HepG2 (cell line): ENCODE measurements around the gene ATXN7L3B. TPM values are rescaled to one million over a fixed set of nuclear protein-coding genes. Genes with fewer than 3 reads are reported as not detected.

ENCODE experiments used
- ATAC-seq: fragments of 200-7000 bp; cut with Tn5 transposase; 3 replicates; pipeline ENCODE4 v1.9.1; 2020; ENCODE audit warnings: mild to moderate bottlenecking, moderate library complexity
- BruUV-seq: library from RNA; stranded (reverse); fragments of 400-500 nt; replicated peaks from 2 replicates; lab custom pipeline; 2021; lab: Mats Ljungman, UMichigan
- CTCF ChIA-PET: fragments of 300-600 bp; formaldehyde crosslinking; extraction: SDS; loops from one replicate; lab custom pipeline; 2021; ENCODE audit warnings: low total read pairs, inconsistent platforms, low intra/inter-chr PET ratio; lab: Yijun Ruan, JAX
- POLR2A ChIA-PET: fragments of 350-600 bp; sonication (Branson Sonifier 250); formaldehyde crosslinking; loops from one replicate; lab custom pipeline; 2020; ENCODE audit warnings: antibody characterized with exemption, inconsistent platforms; lab: Yijun Ruan, JAX
- DNase-seq: peaks from one replicate; pipeline ENCODE4 v3.0.0-alpha.2; 2015; ENCODE audit warnings: low spot score
- FAIRE-seq: peaks from 3 replicates; lab custom pipeline; 2011; peaks lifted over from hg19 to GRCh38; lab: Jason Lieb, UNC
- H2AFZ ChIP-seq: one replicate; pipeline ENCODE4 v1.6.1; 2011; ENCODE audit warnings: low read length, inconsistent platforms
- H3K27ac ChIP-seq: fragments of 300-600 bp; 3 replicates; pipeline ENCODE4 v1.8.0; 2011; ENCODE audit warnings: mixed run types, mild to moderate bottlenecking, mixed read lengths, low read length, inconsistent platforms; ENCODE audit not compliant: insufficient read depth; ENCODE audit errors: extremely low read length
- H3K27me3 ChIP-seq, 2 experiments: fragments of 200-600 bp in 1 of 2; 2 replicates in 1 of 2; 3 replicates in 1 of 2; pipeline versions ENCODE4 v1.6.0 to v1.8.0; 2011; ENCODE audit warnings: low read length in 2 of 2, mild to moderate bottlenecking in 2 of 2, moderate library complexity in 2 of 2, inconsistent platforms in 1 of 2; ENCODE audit not compliant: insufficient read depth in 2 of 2, control insufficient read depth in 1 of 2
- H3K36me3 ChIP-seq, 2 experiments: fragments of 200-600 bp in 1 of 2; replicated peaks in 1 of 2; 2 replicates in 1 of 2; 3 replicates in 1 of 2; pipeline versions ENCODE4 v1.5.1 to v1.8.0; 2011; ENCODE audit warnings: low read length in 2 of 2, inconsistent platforms in 1 of 2; ENCODE audit not compliant: insufficient read depth in 2 of 2, control insufficient read depth in 1 of 2
- H3K4me1 ChIP-seq: 2 replicates; pipeline ENCODE4 v1.5.1; 2012; ENCODE audit warnings: low read length, inconsistent platforms; ENCODE audit not compliant: insufficient read depth
- H3K4me2 ChIP-seq: 2 replicates; pipeline ENCODE4 v1.6.0; 2011; ENCODE audit warnings: low read depth, low read length, inconsistent platforms
- H3K4me3 ChIP-seq, 3 experiments: fragments of 200-600 bp in 1 of 3; sonication (generic), shearing (Covaris generic) in 1 of 3; replicated peaks in 1 of 3; 2 replicates each; pipeline ENCODE4 v1.5.1; 2011 to 2016; ENCODE audit warnings: low read length in 3 of 3, inconsistent platforms in 2 of 3, low read depth in 2 of 3, mild to moderate bottlenecking in 2 of 3, control low read depth in 1 of 3, mixed read lengths in 1 of 3; ENCODE audit not compliant: insufficient read depth in 1 of 3
- H3K79me2 ChIP-seq: one replicate; pipeline ENCODE4 v1.6.1; 2011; ENCODE audit warnings: low read length, inconsistent platforms; ENCODE audit not compliant: insufficient read depth
- H3K9ac ChIP-seq: 2 replicates; pipeline ENCODE4 v1.6.0; 2011; ENCODE audit warnings: mild to moderate bottlenecking, low read depth, low read length, inconsistent platforms; ENCODE audit not compliant: insufficient read depth
- H3K9me3 ChIP-seq: 2 replicates; pipeline ENCODE4 v1.5.1; 2012; ENCODE audit warnings: mild to moderate bottlenecking, low read length
- H4K20me1 ChIP-seq: 2 replicates; pipeline ENCODE4 v1.6.0; 2011; ENCODE audit warnings: inconsistent platforms, mild to moderate bottlenecking, low read length, moderate library complexity; ENCODE audit not compliant: insufficient read depth
- BCL6 ChIP-seq: IDR thresholded peaks from 2 replicates; pipeline ENCODE4 v1.6.1; 2016; ENCODE audit warnings: missing genetic modification reagents, missing compliant biosample characterization
- CHD2 ChIP-seq: IDR thresholded peaks from 2 replicates; pipeline ENCODE4 v1.6.1; 2011; ENCODE audit warnings: low read depth, low read length, improper control_type of control experiment
- CHD4 ChIP-seq: fragments of 200-600 bp; sonication (generic); IDR thresholded peaks from 2 replicates; pipeline ENCODE4 v1.7.0; 2017; ENCODE audit warnings: mild to moderate bottlenecking, low read length, borderline replicate concordance
- KDM5A ChIP-seq: fragments of 200-600 bp; sonication (generic); IDR thresholded peaks from 2 replicates; pipeline ENCODE4 v1.7.0; 2018; ENCODE audit warnings: antibody characterized with exemption, mild to moderate bottlenecking, low read length, borderline replicate concordance
- STAG1 ChIP-seq: sonication (generic); formaldehyde crosslinking; IDR thresholded peaks from 2 replicates; pipeline ENCODE4 v1.4.0; 2020; ENCODE audit warnings: missing genetic modification reagents
- ZNF17 ChIP-seq: sonication (generic); formaldehyde crosslinking; IDR thresholded peaks from 2 replicates; pipeline ENCODE4 v1.5.0; 2020; ENCODE audit warnings: mild to moderate bottlenecking, missing genetic modification reagents
- WGBS: methylation state at CpG from one replicate; pipeline ENCODE4 v1.1.6; 2017; ENCODE audit warnings: low lambda C conversion rate; 5-methylcytosine and 5-hydroxymethylcytosine counted together
- in situ Hi-C: cut with HindIII; loops from 2 replicates; pipeline ENCODE4 v1.10.0; 2017; ENCODE audit warnings: low pct_unique_long_range_greater_than_20kb; ENCODE audit not compliant: extremely low pct_ligation_motif_present
- intact Hi-C: fragments of 100-400 bp; cut with micrococcal nuclease; formaldehyde crosslinking; loops from one replicate; pipeline ENCODE4 v1.10.0; 2022; ENCODE audit not compliant: unreplicated experiment
- polyA plus RNA-seq, 8 experiments: library from polyadenylated mRNA; depleted of rRNA in 3 of 8; stranded (reverse) in 7 of 8; unstranded in 1 of 8; fragments of >200 nt; fragmentation: Illumina TruSeq in 4 of 8; extraction: Trizol in 4 of 8; gene quantifications; 2 replicates each; pipeline versions ENCODE4 v1.2.1 to v1.2.3, GENCODE V29; 2011 to 2016; ENCODE audit warnings: low read depth in 4 of 8, missing spikeins in 1 of 8, mixed read lengths in 1 of 8; ENCODE audit not compliant: insufficient read depth in 1 of 8
- total RNA-seq, 5 experiments: library from RNA; depleted of rRNA; stranded (reverse); fragments of >200 nt; fragmentation: Illumina TruSeq; extraction: Trizol; gene quantifications; 2 replicates each; pipeline ENCODE4 v1.2.3, GENCODE V29; 2016; ENCODE audit warnings: low read depth in 1 of 5
- TF ChIP-seq, protein P1 (sequence below): sonication (generic); formaldehyde crosslinking; IDR thresholded peaks from 2 replicates; pipeline ENCODE4 v1.8.0; 2022; ENCODE audit warnings: low read depth, missing genetic modification reagents
- TF ChIP-seq, protein P2 (sequence below): sonication (generic); formaldehyde crosslinking; IDR thresholded peaks from 2 replicates; pipeline ENCODE4 v1.5.0; 2020; ENCODE audit warnings: mild to moderate bottlenecking, missing genetic modification reagents, moderate library complexity
- TF ChIP-seq, protein P3 (sequence below): IDR thresholded peaks from 2 replicates; pipeline ENCODE4 v1.6.1; 2012; ENCODE audit warnings: low read depth, low read length, improper control_type of control experiment

Gene ATXN7L3B
- total and polyA plus RNA-seq, 2 of the 13 experiments (the other 11 are each of a cell fraction or from before 2014, with no cell fraction given): 20.1 to 23.8 TPM

DNA sequence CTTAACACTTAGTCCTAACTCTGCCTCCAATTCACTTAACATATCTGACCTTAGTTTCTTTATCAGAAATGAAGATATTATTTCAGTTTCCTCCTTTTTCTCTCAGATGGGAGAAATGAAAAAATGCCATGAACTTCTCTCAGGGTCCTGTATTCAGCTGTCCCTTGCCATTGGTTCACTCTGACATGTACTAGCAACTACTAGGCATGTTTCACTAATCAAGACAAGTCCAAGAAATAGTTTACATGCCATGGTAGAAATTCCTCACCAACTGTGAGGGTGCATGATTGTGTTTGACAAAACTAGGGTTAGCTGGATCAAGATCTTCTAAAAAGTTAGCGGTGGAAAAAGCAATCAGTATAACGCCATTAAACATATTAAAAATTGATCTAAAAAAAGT, 7.0 kb upstream of the ATXN7L3B start (continued):
- TF ChIP-seq, protein P1, sequence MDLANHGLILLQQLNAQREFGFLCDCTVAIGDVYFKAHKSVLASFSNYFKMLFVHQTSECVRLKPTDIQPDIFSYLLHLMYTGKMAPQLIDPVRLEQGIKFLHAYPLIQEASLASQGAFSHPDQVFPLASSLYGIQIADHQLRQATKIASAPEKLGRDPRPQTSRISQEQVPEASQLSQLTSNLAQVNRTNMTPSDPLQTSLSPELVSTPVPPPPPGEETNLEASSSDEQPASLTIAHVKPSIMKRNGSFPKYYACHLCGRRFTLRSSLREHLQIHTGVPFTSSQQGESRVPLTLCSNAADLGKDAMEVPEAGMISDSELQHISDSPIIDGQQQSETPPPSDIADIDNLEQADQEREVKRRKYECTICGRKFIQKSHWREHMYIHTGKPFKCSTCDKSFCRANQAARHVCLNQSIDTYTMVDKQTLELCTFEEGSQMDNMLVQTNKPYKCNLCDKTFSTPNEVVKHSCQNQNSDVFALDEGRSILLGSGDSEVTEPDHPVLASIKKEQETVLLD: no peak

DNA sequence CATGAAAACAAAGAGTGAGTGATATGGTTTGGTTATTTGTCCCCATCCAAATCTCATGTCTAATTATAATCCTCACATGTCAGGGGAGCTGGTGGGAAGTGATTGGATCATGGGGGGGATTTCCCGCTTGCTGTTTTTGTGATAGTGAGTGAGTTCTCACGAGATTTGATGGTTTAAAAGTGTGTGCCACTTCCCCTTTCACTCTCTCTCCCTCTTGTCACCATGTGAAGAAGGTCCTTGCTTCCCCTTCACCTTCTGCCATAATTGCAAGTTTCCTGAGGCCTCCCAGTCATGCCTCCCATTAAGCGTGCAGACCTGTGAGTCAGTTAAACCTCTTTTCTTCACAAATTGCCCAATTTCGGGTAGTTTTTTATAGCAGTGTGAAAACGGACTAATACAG, 2.1 kb upstream of the ATXN7L3B start:
- 56% methylated on average over 5 of the region's 5 CpGs for WGBS
- Histone ChIP-seq H3K4me1 (peaks cover 20% of the 10 kb centered on the region), H3K79me2 (peaks cover 26% of the 10 kb centered on the region), H4K20me1 (peaks cover 13% of the 10 kb centered on the region), H3K4me2 (peak overlapping the region; percentile 27; the same call in 1 of the 2 replicates), H3K4me3 (no peak overlapping the region), H3K27me3 (no peaks in the 10 kb centered on the region), H2AFZ (peak overlapping the region; percentile 54), H3K27ac (no peak overlapping the region), H3K9ac (no peak overlapping the region), H3K9me3 (no peaks in the 10 kb centered on the region), H3K36me3 (no peaks in the 10 kb centered on the region)
- FAIRE-seq: no peak
- POLR2A ChIA-PET: no interaction called here
- ATAC-seq: no peak
- intact Hi-C loops (loop anchor here (5.0 kb wide), 1 partner anchor 1573 kb away; no protein-coding TSS in a partner anchor), in situ Hi-C loops (no loop called here)
- peak; percentile 51; the same call in 1 of the 2 replicates for TF ChIP-seq CHD2
- TF ChIP-seq ZNF17 (CRISPR knock-in tag): no peak
- DNase-seq: no peak
- CTCF ChIA-PET: no interaction called here
- BruUV-seq: no TSS peak

DNA sequence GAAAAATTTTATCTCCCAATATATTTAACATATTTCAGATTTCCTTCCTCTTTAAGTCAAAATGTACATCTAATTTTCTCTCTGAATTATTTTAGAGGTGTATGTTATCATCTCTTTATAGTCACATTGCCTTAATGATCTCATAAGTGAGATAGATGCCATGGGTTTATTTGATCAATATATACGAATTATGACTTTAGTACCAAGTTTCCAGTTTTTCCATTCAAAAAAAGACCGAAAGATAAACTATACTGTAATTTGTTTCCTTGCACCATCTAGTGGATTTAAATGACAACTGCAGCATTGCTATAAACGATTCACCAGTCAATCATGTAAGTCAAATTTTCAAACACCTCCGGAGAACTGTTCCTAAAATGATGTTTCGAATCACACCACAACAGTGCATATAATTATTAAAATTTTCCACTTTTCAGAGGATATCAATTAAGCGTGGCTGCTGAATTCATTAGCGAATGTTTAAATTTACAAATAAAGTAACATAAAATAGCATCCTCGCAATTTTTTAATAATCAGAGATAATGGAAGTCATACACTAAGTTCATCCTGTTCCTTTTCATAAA, 419 bp upstream of the ATXN7L3B start:
- H4K20me1 ChIP-seq: peaks cover 23% of the 10 kb centered on the region
- TSS peak; percentile 93 for BruUV-seq
- peak overlapping the region; percentile 98 for H3K9ac ChIP-seq
- ChIA-PET POLR2A (interaction anchor here (0.9 kb wide), 1 partner anchor 28 kb away, joined by 4 read pairs; no protein-coding TSS in a partner anchor), CTCF (interaction anchor here (1.6 kb wide), 1 partner anchor 122 kb away, joined by 4 read pairs; no protein-coding TSS in a partner anchor)
- peak overlapping the region; percentile 89 for H3K4me2 ChIP-seq
- H3K36me3 ChIP-seq: no peaks in the 10 kb centered on the region; a peak in 1 of 5 replicates
- no peaks in the 10 kb centered on the region for H3K9me3 ChIP-seq
- no peak for FAIRE-seq
- WGBS: under 1% methylated on average over 8 of the region's 8 CpGs
- H3K4me3 ChIP-seq: peak overlapping the region; percentile 80 to 86 (median 85)
- in situ Hi-C loops (no loop called here), intact Hi-C loops (loop anchor here (2.0 to 5.0 kb wide), 2 partner anchors 122 to 1575 kb away; no protein-coding TSS in a partner anchor)
- peaks cover 32% of the 10 kb centered on the region for H3K4me1 ChIP-seq
- DNase-seq: peak; percentile 56
- no peaks in the 10 kb centered on the region for H3K27me3 ChIP-seq
- ATAC-seq: peak; percentile 17
- H3K79me2 ChIP-seq: peaks cover 39% of the 10 kb centered on the region
- peak overlapping the region; percentile 87 for H2AFZ ChIP-seq
- peak overlapping the region; percentile 96 for H3K27ac ChIP-seq
- TF ChIP-seq ZNF17 (CRISPR knock-in tag) (0 out of 2 replicates have a peak, but pooled peaks have one; percentile 20), CHD4 (peak; percentile 66; the same call in 1 of the 2 replicates), KDM5A (peak; percentile 90), STAG1 (peak; percentile 43), BCL6 (no peak)
- TF ChIP-seq, protein P2, sequence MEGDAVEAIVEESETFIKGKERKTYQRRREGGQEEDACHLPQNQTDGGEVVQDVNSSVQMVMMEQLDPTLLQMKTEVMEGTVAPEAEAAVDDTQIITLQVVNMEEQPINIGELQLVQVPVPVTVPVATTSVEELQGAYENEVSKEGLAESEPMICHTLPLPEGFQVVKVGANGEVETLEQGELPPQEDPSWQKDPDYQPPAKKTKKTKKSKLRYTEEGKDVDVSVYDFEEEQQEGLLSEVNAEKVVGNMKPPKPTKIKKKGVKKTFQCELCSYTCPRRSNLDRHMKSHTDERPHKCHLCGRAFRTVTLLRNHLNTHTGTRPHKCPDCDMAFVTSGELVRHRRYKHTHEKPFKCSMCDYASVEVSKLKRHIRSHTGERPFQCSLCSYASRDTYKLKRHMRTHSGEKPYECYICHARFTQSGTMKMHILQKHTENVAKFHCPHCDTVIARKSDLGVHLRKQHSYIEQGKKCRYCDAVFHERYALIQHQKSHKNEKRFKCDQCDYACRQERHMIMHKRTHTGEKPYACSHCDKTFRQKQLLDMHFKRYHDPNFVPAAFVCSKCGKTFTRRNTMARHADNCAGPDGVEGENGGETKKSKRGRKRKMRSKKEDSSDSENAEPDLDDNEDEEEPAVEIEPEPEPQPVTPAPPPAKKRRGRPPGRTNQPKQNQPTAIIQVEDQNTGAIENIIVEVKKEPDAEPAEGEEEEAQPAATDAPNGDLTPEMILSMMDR (CRISPR knock-in tag): peak; percentile 55
- TF ChIP-seq, protein P3, sequence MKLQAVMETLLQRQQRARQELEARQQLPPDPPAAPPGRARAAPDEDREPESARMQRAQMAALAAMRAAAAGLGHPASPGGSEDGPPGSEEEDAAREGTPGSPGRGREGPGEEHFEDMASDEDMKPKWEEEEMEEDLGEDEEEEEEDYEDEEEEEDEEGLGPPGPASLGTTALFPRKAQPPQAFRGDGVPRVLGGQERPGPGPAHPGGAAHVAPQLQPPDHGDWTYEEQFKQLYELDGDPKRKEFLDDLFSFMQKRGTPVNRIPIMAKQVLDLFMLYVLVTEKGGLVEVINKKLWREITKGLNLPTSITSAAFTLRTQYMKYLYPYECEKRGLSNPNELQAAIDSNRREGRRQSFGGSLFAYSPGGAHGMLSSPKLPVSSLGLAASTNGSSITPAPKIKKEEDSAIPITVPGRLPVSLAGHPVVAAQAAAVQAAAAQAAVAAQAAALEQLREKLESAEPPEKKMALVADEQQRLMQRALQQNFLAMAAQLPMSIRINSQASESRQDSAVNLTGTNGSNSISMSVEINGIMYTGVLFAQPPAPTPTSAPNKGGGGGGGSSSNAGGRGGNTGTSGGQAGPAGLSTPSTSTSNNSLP: peak; percentile 77; the same call in 1 of the 2 replicates
